Upper lobe of left lung (tissue), 6 donors: Measurements from ENCODE around the gene ANKRD10. TPM values are rescaled to one million over a fixed set of nuclear protein-coding genes. Genes with fewer than 3 reads are reported as not detected.

Source experiments
- ATAC-seq, 2 donors: fragments of 200-7000 bp; cut with Tn5 transposase; one replicate each; pipeline ENCODE4 v1.9.1; 2022; ENCODE audit warnings: mild to moderate bottlenecking in 2 of 2, moderate library complexity in 2 of 2; ENCODE audit not compliant: low FRiP score in 2 of 2
- DNase-seq, 2 donors: peaks; one replicate each; pipeline ENCODE4 v3.0.0-alpha.2; 2019 to 2020
- H3K27ac ChIP-seq, 4 donors: fragments of 200-600 bp; sonication (generic); one replicate each; pipeline ENCODE4 v1.5.1; 2016 to 2019
- H3K27me3 ChIP-seq, 4 donors: fragments of 200-600 bp; sonication (generic); one replicate each; pipeline ENCODE4 v1.5.1; 2017 to 2019
- H3K36me3 ChIP-seq, 4 donors: fragments of 200-600 bp; sonication (generic); one replicate each; pipeline ENCODE4 v1.5.1; 2016 to 2019
- H3K4me1 ChIP-seq, 4 donors: fragments of 200-600 bp; sonication (generic); one replicate each; pipeline ENCODE4 v1.5.1; 2018 to 2019
- H3K4me3 ChIP-seq, 4 donors: fragments of 200-600 bp; sonication (generic); one replicate each; pipeline ENCODE4 v1.5.1; 2017 to 2019; ENCODE audit warnings: mild to moderate bottlenecking in 2 of 4, moderate library complexity in 1 of 4
- H3K9me3 ChIP-seq, 4 donors: fragments of 200-600 bp; sonication (generic); one replicate each; pipeline ENCODE4 v1.5.1; 2018 to 2019
- EP300 ChIP-seq, 4 donors: sonication (generic); formaldehyde crosslinking; IDR thresholded peaks; one replicate each; pipeline ENCODE4 v1.5.1; 2017; ENCODE audit warnings: antibody characterized with exemption in 4 of 4, control low read depth in 2 of 4
- POLR2A ChIP-seq, 4 donors: fragments of 450-650 bp; IDR thresholded peaks; one replicate each; pipeline ENCODE4 v1.5.1; 2016 to 2017; ENCODE audit warnings: antibody characterized with exemption in 4 of 4, mild to moderate bottlenecking in 2 of 4
- POLR2AphosphoS5 ChIP-seq, 2 donors: sonication (generic); formaldehyde crosslinking; IDR thresholded peaks; one replicate each; pipeline ENCODE4 v1.5.1; 2017; ENCODE audit warnings: antibody characterized with exemption in 2 of 2
- WGBS, 2 donors: methylation state at CpG; one replicate each; pipeline ENCODE4 v1.1.5; 2017 to 2018; 5-methylcytosine and 5-hydroxymethylcytosine counted together
- total RNA-seq, 6 donors: library from RNA; depleted of rRNA in 4 of 6; stranded (reverse); fragments of >200 nt in 4 of 6; gene quantifications; one replicate each; pipeline versions ENCODE4 v1.1.0 to v1.2.1, GENCODE V29; 2016 to 2021
- TF ChIP-seq, protein P1 (sequence below), 6 experiments: fragments of 450-650 bp in 4 of 6; fragments of 200-600 bp in 2 of 6; sonication (generic) in 2 of 6; IDR thresholded peaks; one replicate each; pipeline ENCODE4 v1.5.1; 2016 to 2019; ENCODE audit warnings: antibody characterized with exemption in 6 of 6
- donor health status: DM: no; HTN: no; CAD: no; lungs with moderate emphysema.
- donor health status: DM: no; HTN: yes; CAD: no; lungs with severe emphysema.

The ANKRD10 gene
- total RNA-seq, 6 donors from 2014 or later, result 91.4 to 190 (median 107) TPM

DNA sequence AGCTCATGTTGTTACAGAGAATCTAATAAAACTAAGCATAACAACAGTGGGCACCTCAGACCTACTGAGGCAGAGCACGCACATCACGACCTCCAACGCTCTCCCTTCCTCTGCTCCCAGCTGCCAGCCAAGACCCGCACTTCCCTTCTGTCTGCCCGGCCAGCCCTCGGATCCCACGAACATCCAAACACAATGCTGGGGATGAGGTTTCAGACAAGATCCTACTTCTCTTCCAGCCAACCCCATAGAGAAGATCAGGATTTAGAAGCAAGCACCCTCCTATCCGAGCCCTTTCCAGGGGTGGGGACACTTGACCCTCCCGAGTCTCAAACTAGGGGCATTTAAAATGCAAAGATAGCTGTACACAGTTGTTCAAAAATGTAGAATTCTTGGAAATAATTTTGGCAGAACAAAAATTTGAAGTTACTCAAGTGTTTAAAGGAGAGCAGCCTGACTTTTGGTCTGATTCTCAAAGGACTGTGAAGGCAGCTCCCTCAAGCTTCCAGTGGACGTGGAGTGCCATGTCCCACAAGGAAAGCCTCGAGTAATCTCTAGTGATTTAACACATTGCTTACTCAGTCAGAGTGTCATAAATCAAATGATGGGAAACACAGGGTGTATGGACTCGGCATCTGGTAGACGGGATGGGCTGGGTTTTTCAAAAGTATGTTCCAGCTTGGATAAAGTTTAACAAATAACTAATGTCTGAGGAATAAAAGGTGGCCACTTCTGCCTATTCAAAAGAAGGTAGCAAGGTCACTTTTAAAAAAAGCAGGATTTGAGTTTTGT, 32.8 kb downstream of the ANKRD10 start:
- WGBS, 2 donors, result 90 to 91% methylated on average over 13 of the region's 13 CpGs
- no peak overlapping the region for H3K4me3 ChIP-seq
- TF ChIP-seq, protein P1, sequence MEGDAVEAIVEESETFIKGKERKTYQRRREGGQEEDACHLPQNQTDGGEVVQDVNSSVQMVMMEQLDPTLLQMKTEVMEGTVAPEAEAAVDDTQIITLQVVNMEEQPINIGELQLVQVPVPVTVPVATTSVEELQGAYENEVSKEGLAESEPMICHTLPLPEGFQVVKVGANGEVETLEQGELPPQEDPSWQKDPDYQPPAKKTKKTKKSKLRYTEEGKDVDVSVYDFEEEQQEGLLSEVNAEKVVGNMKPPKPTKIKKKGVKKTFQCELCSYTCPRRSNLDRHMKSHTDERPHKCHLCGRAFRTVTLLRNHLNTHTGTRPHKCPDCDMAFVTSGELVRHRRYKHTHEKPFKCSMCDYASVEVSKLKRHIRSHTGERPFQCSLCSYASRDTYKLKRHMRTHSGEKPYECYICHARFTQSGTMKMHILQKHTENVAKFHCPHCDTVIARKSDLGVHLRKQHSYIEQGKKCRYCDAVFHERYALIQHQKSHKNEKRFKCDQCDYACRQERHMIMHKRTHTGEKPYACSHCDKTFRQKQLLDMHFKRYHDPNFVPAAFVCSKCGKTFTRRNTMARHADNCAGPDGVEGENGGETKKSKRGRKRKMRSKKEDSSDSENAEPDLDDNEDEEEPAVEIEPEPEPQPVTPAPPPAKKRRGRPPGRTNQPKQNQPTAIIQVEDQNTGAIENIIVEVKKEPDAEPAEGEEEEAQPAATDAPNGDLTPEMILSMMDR (IDR thresholded peaks at IDR 0.05), result no peak
- TF ChIP-seq EP300 (IDR thresholded peaks at IDR 0.05), result no peak
- TF ChIP-seq POLR2AphosphoS5 (IDR thresholded peaks at IDR 0.05), result no peak
- no peak for TF ChIP-seq POLR2A (IDR thresholded peaks at IDR 0.05)
- H3K9me3 ChIP-seq, result no peaks in the 10 kb centered on the region
- no peak for DNase-seq
- H3K36me3 ChIP-seq, result peaks cover 0 to 10% (median 0%) of the 10 kb centered on the region in 4 donors
- no peak for ATAC-seq
- H3K27me3 ChIP-seq, result no peaks in the 10 kb centered on the region
- no peak overlapping the region for H3K27ac ChIP-seq
- no peaks in the 10 kb centered on the region for H3K4me1 ChIP-seq

DNA sequence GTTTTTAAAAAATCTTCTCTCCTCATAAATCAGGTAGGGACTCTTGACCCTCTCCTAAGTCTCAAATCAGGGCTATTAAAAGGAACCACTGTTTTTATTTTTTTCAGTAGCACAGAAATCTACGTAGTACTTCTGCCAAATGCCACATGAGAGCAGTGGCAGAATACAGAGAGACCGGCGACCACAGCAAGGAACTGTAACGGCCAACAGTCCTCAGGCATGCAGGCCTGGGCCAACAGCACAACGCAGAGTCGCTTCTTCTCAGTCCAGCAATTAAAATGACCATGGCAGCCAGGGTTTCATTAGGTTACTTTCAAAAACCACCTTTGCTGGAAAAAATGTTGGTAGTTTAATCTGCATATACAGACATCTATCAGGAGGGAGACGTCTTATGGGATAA, 34.2 kb downstream of the ANKRD10 start:
- H3K4me1 ChIP-seq, result no peaks in the 10 kb centered on the region
- WGBS, 2 donors, result 95 to 96% methylated on average over 7 of the region's 7 CpGs

DNA sequence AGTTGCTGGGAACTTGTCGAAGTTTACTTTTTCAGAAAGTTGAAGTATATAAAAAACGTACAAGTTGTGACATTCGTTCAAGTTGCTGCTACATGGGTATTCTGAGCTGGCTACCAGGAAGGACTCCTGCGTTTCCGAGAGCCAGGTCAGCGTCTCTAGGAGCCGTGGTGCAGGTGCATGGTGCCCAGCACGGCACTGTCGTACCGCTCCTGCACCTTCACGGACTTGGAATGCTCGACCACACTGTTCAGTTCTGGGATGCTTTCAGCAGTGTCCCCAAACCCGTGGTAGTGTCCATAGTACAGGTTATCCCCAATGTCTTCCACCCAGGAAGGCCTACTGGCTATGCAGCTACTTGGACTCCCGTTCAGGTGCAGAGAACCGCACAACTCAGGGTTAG, 35.4 kb downstream of the ANKRD10 start:
- Histone ChIP-seq H3K27me3 (no peaks in the 10 kb centered on the region), H3K4me3 (no peak overlapping the region), H3K9me3 (no peaks in the 10 kb centered on the region), H3K4me1 (peaks cover 2 to 10% (median 8%) of the 10 kb centered on the region in 4 donors), H3K36me3 (peaks cover 0 to 10% (median 0%) of the 10 kb centered on the region in 4 donors), H3K27ac (no peak overlapping the region)
- TF ChIP-seq EP300 (IDR thresholded peaks at IDR 0.05), result no peak
- 89 to 95% methylated on average over 10 to 15 of the region's 15 CpGs for WGBS, 2 donors
- DNase-seq, result no peak
- no peak for ATAC-seq

More for the DNA sequence above, 34.2 kb downstream of the ANKRD10 start:
- DNase-seq (no peak), ATAC-seq (no peak)
- no peak overlapping the region for H3K4me3 ChIP-seq
- H3K27ac ChIP-seq, result no peak overlapping the region
- TF ChIP-seq, protein P1 (IDR thresholded peaks at IDR 0.05), result no peak
- no peak for TF ChIP-seq POLR2A (IDR thresholded peaks at IDR 0.05)
- TF ChIP-seq POLR2AphosphoS5 (IDR thresholded peaks at IDR 0.05), result no peak
- no peak for TF ChIP-seq EP300 (IDR thresholded peaks at IDR 0.05)
- peaks cover 0 to 10% (median 0%) of the 10 kb centered on the region in 4 donors for H3K36me3 ChIP-seq
- H3K9me3 ChIP-seq, result no peaks in the 10 kb centered on the region
- no peaks in the 10 kb centered on the region for H3K27me3 ChIP-seq

DNA sequence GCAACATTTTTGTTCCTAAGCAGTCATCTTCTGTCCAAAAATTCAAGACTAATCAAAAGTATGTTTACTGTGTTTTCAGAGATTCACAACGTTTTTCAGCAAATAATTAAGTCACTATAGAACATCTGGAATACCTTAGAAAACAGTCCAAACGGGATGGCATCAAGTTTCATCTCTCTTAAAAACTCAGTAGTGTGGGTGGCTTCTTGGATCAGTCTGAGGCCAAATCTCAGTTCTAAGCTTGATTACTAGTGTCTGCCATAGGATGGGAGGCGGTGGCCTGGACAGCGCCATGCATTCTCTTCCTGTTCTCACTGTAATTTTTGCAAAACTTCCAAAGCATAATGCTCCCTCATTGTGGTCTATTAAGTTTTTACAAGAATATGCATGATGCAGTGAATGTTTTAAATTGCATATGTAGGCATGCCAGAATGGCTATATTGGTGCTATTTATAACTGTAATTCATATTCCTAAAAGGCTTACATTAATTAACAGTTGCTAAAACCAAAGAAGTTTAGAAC, 37.1 kb downstream of the ANKRD10 start:
- Histone ChIP-seq H3K4me1 (peaks cover 8 to 14% (median 12%) of the 10 kb centered on the region in 4 donors), H3K36me3 (peaks cover 0 to 10% (median 0%) of the 10 kb centered on the region in 4 donors), H3K27ac (no peak overlapping the region), H3K4me3 (no peak overlapping the region), H3K9me3 (no peaks in the 10 kb centered on the region), H3K27me3 (no peaks in the 10 kb centered on the region)
- TF ChIP-seq POLR2AphosphoS5 (IDR thresholded peaks at IDR 0.05) (no peak), POLR2A (IDR thresholded peaks at IDR 0.05) (no peak), EP300 (IDR thresholded peaks at IDR 0.05) (no peak)
- TF ChIP-seq, protein P1 (IDR thresholded peaks at IDR 0.05), result no peak
- ATAC-seq (no peak), DNase-seq (no peak)
- WGBS, 2 donors, result 56 to 61% methylated on average over 4 of the region's 4 CpGs

DNA sequence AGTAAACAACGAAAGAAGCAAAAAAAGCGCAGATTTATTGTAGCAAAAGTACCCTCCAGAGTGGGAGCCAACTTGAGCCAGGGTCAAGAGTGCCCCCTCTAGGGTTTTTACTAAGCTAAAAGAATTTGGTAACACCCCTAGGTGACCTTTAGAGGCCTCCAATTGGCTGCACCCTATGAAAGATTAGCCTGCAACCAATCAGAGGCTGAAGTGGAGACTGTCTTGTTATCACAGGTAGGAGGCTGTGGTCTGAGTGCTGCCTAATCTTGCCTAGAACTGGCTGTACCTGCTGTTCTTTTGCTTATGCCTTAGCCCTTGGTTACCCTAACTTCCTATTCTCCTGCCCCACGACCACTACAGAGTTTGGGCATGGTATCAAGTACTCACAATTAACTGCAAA, 38.3 kb downstream of the ANKRD10 start:
- WGBS, 2 donors, result 93 to 95% methylated on average over 3 of the region's 3 CpGs
- Histone ChIP-seq H3K9me3 (no peaks in the 10 kb centered on the region), H3K4me3 (no peak overlapping the region), H3K36me3 (peaks cover 0 to 10% (median 0%) of the 10 kb centered on the region in 4 donors), H3K27ac (no peak overlapping the region), H3K4me1 (peaks cover 8 to 14% (median 12%) of the 10 kb centered on the region in 4 donors), H3K27me3 (no peaks in the 10 kb centered on the region)
- DNase-seq, result no peak
- TF ChIP-seq POLR2AphosphoS5 (IDR thresholded peaks at IDR 0.05), result no peak
- TF ChIP-seq POLR2A (IDR thresholded peaks at IDR 0.05), result no peak
- TF ChIP-seq EP300 (IDR thresholded peaks at IDR 0.05), result no peak
- TF ChIP-seq, protein P1 (IDR thresholded peaks at IDR 0.05), result no peak
- ATAC-seq, result no peak
